Kidney epithelial cell (primary cell): ENCODE measurements around the gene IGSF9B. TPM values are rescaled to one million over a fixed set of nuclear protein-coding genes. Genes with fewer than 3 reads are reported as not detected.

Experiments
- DNase-seq: peaks from one replicate; pipeline ENCODE4 v3.0.0-alpha.2; 2010; ENCODE audit warnings: low read depth
- H3K27me3 ChIP-seq: 2 replicates; pipeline ENCODE4 v1.6.0; 2011; ENCODE audit warnings: low read length; ENCODE audit not compliant: control insufficient read depth, insufficient read depth
- H3K36me3 ChIP-seq: 2 replicates; pipeline ENCODE4 v1.5.1; 2011; ENCODE audit warnings: low read length; ENCODE audit not compliant: control insufficient read depth, insufficient read depth
- H3K4me3 ChIP-seq: 2 replicates; pipeline ENCODE4 v1.5.1; 2011; ENCODE audit warnings: low read depth, mild to moderate bottlenecking, control low read depth, low read length
- CTCF ChIP-seq: IDR thresholded peaks from 2 replicates; pipeline ENCODE4 v1.5.1; 2011; ENCODE audit warnings: mild to moderate bottlenecking, moderate library complexity, low read length, control low read depth, inconsistent platforms; ENCODE audit not compliant: insufficient read depth, poor library complexity, severe bottlenecking
- total RNA-seq: library from RNA; depleted of rRNA; stranded (reverse); fragments of >200 nt; gene quantifications from 2 replicates; pipeline ENCODE4 v1.2.3, GENCODE V29; 2015

The IGSF9B gene
- total RNA-seq, 1 donor from 2014 or later: 5.9 TPM

- no peak for DNase-seq
- Histone ChIP-seq H3K27me3 (no peaks in the 10 kb centered on the region), H3K36me3 (no peaks in the 10 kb centered on the region), H3K4me3 (no peak overlapping the region)
- no peak for TF ChIP-seq CTCF
Measured at GRCh38 chr11:133902506-133902905, 54.3 kb downstream of the IGSF9B start.

- no peak for DNase-seq
Measured at GRCh38 chr11:133901999-133902398, 54.8 kb downstream of the IGSF9B start.

GRCh38 chr11:133901316-133901715, 55.5 kb downstream of the IGSF9B start:
- TF ChIP-seq CTCF: no peak
- Histone ChIP-seq H3K27me3 (no peaks in the 10 kb centered on the region), H3K36me3 (no peaks in the 10 kb centered on the region), H3K4me3 (no peak overlapping the region)
- DNase-seq: no peak

More at GRCh38 chr11:133901999-133902398, 54.8 kb downstream of the IGSF9B start:
- Histone ChIP-seq H3K4me3 (no peak overlapping the region), H3K36me3 (no peaks in the 10 kb centered on the region), H3K27me3 (no peaks in the 10 kb centered on the region)
- TF ChIP-seq CTCF: no peak

- no peaks in the 10 kb centered on the region for H3K27me3 ChIP-seq
- no peaks in the 10 kb centered on the region for H3K36me3 ChIP-seq
- no peak for TF ChIP-seq CTCF
- H3K4me3 ChIP-seq: no peak overlapping the region
- DNase-seq: no peak
Measured at GRCh38 chr11:133900176-133901105, 56.3 kb downstream of the IGSF9B start.

- H3K4me3 ChIP-seq: no peak overlapping the region
Measured at GRCh38 chr11:133898770-133899115, 58.0 kb downstream of the IGSF9B start.

More at GRCh38 chr11:133898770-133899115, 58.0 kb downstream of the IGSF9B start:
- TF ChIP-seq CTCF: no peak
- H3K36me3 ChIP-seq: no peaks in the 10 kb centered on the region
- H3K27me3 ChIP-seq: no peaks in the 10 kb centered on the region
- DNase-seq: no peak
